Measurements from ENCODE around the gene BAG2. TPM values are rescaled to one million over a fixed set of nuclear protein-coding genes. Genes with fewer than 3 reads are reported as not detected.

Gene BAG2
- total RNA-seq, 2 donors from 2014 or later = 2.3 to 3.0 TPM

- no peak for TF ChIP-seq CTCF (IDR thresholded peaks at IDR 0.05)
- no peak for TF ChIP-seq POLR2A (IDR thresholded peaks at IDR 0.05)
- intact Hi-C loops (cut with DNase I) = no loop called here
- Histone ChIP-seq H3K27me3 (no peaks in the 10 kb centered on the region), H3K36me3 (replicated peaks in 1 of 2; ENCODE audit: insufficient read depth in 1 of 2, low read depth in 2 of 2) (no peaks in the 10 kb centered on the region), H3K9me3 (no peaks in the 10 kb centered on the region), H3K27ac (no peak overlapping the region), H3K4me3 (no peak overlapping the region), H3K4me1 (no peaks in the 10 kb centered on the region)
- WGBS, 2 donors = 77 to 81% methylated on average over 2 of the region's 2 CpGs
- no peak for DNase-seq
- ATAC-seq = no peak
Measured at GRCh38 chr6:57207141-57207540, 35.0 kb downstream of the BAG2 start.

GRCh38 chr6:57207872-57208271 is 35.7 kb downstream of the BAG2 start:
- Histone ChIP-seq H3K27me3 (no peaks in the 10 kb centered on the region), H3K4me1 (no peaks in the 10 kb centered on the region), H3K4me3 (no peak overlapping the region), H3K27ac (no peak overlapping the region), H3K9me3 (no peaks in the 10 kb centered on the region), H3K36me3 (replicated peaks in 1 of 2; ENCODE audit: insufficient read depth in 1 of 2, low read depth in 2 of 2) (no peaks in the 10 kb centered on the region)
- intact Hi-C loops (cut with DNase I) = no loop called here
- no peak for DNase-seq
- ATAC-seq = no peak
- 83 to 87% methylated on average over 4 of the region's 4 CpGs for WGBS, 2 donors
- TF ChIP-seq POLR2A (IDR thresholded peaks at IDR 0.05) (no peak), CTCF (IDR thresholded peaks at IDR 0.05) (no peak)

- intact Hi-C loops (cut with DNase I) = no loop called here
- no peak for DNase-seq
- Histone ChIP-seq H3K36me3 (replicated peaks in 1 of 2; ENCODE audit: insufficient read depth in 1 of 2, low read depth in 2 of 2) (no peaks in the 10 kb centered on the region), H3K4me3 (no peak overlapping the region), H3K27ac (no peak overlapping the region), H3K9me3 (no peaks in the 10 kb centered on the region), H3K27me3 (no peaks in the 10 kb centered on the region), H3K4me1 (no peaks in the 10 kb centered on the region)
- TF ChIP-seq CTCF (IDR thresholded peaks at IDR 0.05) = no peak
- TF ChIP-seq POLR2A (IDR thresholded peaks at IDR 0.05) = no peak
- no peak for ATAC-seq
Measured at GRCh38 chr6:57209030-57209429, 36.9 kb downstream of the BAG2 start.

GRCh38 chr6:57210060-57210459 is 37.9 kb downstream of the BAG2 start:
- H3K27ac ChIP-seq = no peak overlapping the region
- TF ChIP-seq POLR2A (IDR thresholded peaks at IDR 0.05) (no peak), CTCF (IDR thresholded peaks at IDR 0.05) (no peak)
- 94 to 95% methylated on average over 5 of the region's 5 CpGs for WGBS, 2 donors
- no peak for ATAC-seq
- H3K9me3 ChIP-seq = no peaks in the 10 kb centered on the region
- H3K4me3 ChIP-seq = no peak overlapping the region
- H3K36me3 ChIP-seq (replicated peaks in 1 of 2; ENCODE audit: insufficient read depth in 1 of 2, low read depth in 2 of 2) = no peaks in the 10 kb centered on the region
- no peaks in the 10 kb centered on the region for H3K4me1 ChIP-seq
- intact Hi-C loops (cut with DNase I) = no loop called here
- H3K27me3 ChIP-seq = no peaks in the 10 kb centered on the region
- DNase-seq = no peak

- DNase-seq (no peak), ATAC-seq (no peak)
- TF ChIP-seq CTCF (IDR thresholded peaks at IDR 0.05) (no peak), POLR2A (IDR thresholded peaks at IDR 0.05) (no peak)
- Histone ChIP-seq H3K4me1 (no peaks in the 10 kb centered on the region), H3K27ac (no peak overlapping the region), H3K4me3 (no peak overlapping the region), H3K9me3 (no peaks in the 10 kb centered on the region), H3K36me3 (replicated peaks in 1 of 2; ENCODE audit: insufficient read depth in 1 of 2, low read depth in 2 of 2) (no peaks in the 10 kb centered on the region), H3K27me3 (no peaks in the 10 kb centered on the region)
- WGBS, 2 donors = 96 to 100% methylated on average over 1 of the region's 1 CpG
- intact Hi-C loops (cut with DNase I) = no loop called here
Measured at GRCh38 chr6:57215260-57215659, 43.1 kb downstream of the BAG2 start.

All from body of pancreas (tissue), 4 donors.